ENCODE data around the gene LOC128125822.

DNA sequence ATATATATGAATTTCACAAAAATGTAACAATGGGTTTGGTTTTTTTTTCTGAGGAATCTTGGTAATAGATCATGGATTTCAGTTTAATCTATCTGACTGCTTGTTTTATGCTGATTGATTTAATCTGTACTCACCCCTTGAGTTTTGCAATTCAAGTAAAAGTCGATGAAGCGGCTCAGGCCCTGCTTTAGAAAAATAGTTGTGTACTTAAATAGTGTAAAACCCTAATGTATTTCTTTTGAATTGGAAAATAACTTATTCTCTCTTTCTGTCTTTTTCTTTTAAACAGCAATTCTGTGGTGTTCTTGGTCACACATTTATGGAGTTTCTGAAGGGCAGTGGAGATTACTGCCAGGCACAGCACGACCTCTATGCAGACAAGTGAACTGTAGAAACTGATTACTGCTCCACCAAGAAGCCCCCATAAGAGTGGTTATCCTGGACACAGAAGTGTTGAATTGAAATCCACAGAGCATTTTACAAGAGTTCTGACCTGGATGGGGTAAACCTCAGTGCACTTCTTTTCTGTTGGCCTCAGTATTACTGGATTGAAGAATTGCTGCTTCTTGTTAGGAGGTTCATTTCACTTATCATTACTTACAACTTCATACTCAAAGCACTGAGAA lies 4.0 kb downstream of the LOC128125822 start:
- no peak for TF ChIP-seq EZH2phosphoT487 (conservative IDR thresholded peaks at IDR 0.05; ENCODE audit: low read length)
- TF ChIP-seq, protein P1, sequence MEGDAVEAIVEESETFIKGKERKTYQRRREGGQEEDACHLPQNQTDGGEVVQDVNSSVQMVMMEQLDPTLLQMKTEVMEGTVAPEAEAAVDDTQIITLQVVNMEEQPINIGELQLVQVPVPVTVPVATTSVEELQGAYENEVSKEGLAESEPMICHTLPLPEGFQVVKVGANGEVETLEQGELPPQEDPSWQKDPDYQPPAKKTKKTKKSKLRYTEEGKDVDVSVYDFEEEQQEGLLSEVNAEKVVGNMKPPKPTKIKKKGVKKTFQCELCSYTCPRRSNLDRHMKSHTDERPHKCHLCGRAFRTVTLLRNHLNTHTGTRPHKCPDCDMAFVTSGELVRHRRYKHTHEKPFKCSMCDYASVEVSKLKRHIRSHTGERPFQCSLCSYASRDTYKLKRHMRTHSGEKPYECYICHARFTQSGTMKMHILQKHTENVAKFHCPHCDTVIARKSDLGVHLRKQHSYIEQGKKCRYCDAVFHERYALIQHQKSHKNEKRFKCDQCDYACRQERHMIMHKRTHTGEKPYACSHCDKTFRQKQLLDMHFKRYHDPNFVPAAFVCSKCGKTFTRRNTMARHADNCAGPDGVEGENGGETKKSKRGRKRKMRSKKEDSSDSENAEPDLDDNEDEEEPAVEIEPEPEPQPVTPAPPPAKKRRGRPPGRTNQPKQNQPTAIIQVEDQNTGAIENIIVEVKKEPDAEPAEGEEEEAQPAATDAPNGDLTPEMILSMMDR (IDR thresholded peaks at IDR 0.05; ENCODE audit: insufficient read depth, low read length, poor library complexity, severe bottlenecking), result no peak

Data from SU-DHL-6 (cell line).